HG03280 (cell line): ENCODE measurements around the gene PDILT.

Experiments
- ATAC-seq: cut with Tn5 transposase; IDR thresholded peaks from one replicate; pipeline ENCODE4 v1.9.1; 2021; ENCODE audit warnings: mild to moderate bottlenecking, moderate library complexity; ENCODE audit not compliant: unreplicated experiment

Gene PDILT

GRCh38 chr16:20372701-20373100 is 31.8 kb downstream of the PDILT start:
- no peak for ATAC-seq

DNA sequence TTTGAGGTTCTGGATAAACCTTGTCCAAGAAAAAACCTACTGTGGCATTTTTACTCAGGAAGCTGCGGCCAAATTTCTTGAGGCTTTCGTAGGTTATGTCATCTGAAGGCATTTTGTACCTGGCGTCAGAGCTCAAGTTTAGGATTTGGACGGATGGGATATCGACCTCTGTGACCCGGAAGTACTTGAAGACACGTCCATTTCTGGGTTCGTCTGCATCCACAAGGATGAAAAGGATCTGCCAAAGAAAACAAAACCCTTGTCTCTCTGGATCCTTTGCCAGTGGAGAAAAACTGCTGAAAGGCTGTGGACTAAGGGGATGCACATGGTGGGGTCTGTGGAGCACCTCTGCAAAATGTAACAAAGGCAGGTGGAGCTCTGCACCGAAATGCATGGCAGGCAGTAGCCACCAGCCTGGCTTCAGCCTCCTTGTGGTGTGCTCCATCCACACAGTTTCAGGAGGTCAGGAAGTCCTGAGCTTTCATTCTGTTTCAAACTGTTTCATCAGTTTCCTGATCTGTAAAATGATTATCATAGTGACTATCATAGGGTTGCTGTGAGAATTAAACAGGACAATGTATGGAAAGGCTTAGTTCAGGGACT is 35.0 kb downstream of the PDILT start:
- ATAC-seq, result no peak

DNA sequence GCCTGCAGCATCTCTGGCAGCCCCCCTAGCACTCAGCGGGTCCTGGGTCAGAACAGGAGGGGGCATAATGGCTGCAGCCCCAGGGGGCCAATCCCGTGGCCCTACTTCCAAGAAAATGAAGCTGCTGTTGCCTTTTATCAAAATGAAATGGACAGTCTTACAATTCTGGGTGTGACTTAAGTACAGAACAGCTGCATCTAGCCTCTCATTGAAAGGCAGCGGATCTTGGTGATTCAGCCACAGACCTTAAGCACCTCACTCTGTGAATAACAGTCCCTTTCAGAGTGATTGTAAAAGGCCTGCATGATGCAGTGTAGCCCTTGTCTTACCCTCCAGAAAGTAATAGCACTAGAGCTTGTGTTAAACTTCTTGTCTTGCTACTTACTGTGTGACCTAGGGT is 40.5 kb downstream of the PDILT start:
- no peak for ATAC-seq

GRCh38 chr16:20363191-20363590 is 41.3 kb downstream of the PDILT start:
- ATAC-seq, result no peak

- no peak for ATAC-seq
These were observed 44.5 kb downstream of the PDILT start for GRCh38 chr16:20359997-20360396.

DNA sequence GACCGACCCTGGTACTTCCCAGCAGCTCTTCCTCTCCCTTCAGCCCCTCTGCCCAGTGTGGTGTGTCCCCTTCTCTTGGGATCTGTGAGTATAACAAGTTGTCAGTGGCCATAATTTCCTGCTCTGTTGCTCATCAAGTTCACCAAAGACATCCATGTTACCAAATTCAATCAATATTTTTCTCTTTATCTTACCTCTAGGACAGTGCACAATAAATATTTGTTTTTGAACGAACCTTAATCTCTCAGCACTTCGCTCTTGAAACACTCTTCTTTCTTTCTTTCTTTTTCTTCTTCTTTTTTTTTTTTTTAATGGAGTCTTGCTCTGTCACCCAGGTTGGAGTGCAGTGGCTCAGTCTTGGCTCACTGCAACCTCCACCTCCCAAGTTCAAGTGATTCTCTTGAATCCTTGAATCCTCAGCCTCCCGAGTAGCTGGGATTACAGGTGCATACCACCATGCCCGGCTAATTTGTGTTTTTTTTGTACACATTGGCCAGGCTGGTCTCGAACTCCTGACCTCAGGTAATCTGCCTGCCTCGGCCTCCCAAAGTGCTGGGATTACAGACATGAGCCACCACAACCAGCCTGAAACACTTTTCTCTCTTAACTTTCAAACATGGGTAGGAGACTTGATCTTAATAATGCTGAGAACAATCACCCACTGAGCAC is 49.3 kb downstream of the PDILT start:
- no peak for ATAC-seq

- ATAC-seq, result no peak
These were observed 51.2 kb downstream of the PDILT start for GRCh38 chr16:20353379-20353778.

GRCh38 chr16:20352615-20353014 is 51.9 kb downstream of the PDILT start, which contains the start of gene UMOD:
Gene UMOD, minus strand, starts transcription at chr16:20352715. Its CDS starts 1,978 bp downstream, at chr16:20350737.
- no peak for ATAC-seq

DNA sequence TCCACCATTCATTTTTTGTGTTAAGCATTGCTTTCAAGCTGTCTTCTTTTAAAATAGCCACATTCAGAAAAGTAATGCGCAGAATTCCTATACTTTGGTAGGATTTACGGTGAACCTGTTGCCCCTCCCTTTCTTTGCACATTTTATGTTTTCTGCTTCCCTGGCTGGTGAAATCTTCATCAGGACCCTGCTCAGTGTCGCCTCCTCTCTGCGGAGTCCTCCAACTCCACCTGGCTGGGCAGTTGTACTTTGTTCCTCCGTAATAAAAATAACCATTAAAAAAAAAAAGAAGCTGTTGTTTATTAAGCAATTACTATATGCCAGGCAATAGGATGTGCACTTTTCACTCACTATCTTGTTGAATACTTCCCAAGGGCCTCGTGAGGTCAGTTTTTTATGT is 54.9 kb downstream of the PDILT start:
- ATAC-seq, result no peak

- no peak for ATAC-seq
These were observed 56.0 kb downstream of the PDILT start for GRCh38 chr16:20348365-20349185.

- no peak for ATAC-seq
These were observed 56.7 kb downstream of the PDILT start for GRCh38 chr16:20347666-20348364.

DNA sequence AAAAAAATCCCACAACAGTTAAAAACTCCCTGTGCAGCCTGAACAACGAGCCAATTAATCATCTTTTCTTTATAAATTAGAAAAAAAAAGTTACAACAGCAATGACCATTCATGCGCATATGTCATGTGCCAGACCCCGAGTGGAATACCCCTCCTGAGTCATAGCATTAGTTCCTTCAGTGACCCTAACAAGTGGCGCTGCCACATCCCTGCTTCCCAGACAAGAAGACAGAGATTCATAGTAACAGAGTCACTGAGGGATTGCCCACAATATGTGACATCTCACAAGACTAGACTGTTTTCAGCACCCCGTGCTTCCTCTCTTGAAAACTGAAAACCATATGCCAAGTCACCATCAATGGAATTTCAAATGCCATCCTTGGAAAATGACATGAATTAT is 59.9 kb downstream of the PDILT start:
- no peak for ATAC-seq

GRCh38 chr16:20339744-20340143 is 64.8 kb downstream of the PDILT start:
- ATAC-seq, result no peak

- no peak for ATAC-seq
These were observed 67.6 kb downstream of the PDILT start for GRCh38 chr16:20336955-20337354.

- ATAC-seq, result no peak
These were observed 70.1 kb downstream of the PDILT start for GRCh38 chr16:20334396-20334795.

DNA sequence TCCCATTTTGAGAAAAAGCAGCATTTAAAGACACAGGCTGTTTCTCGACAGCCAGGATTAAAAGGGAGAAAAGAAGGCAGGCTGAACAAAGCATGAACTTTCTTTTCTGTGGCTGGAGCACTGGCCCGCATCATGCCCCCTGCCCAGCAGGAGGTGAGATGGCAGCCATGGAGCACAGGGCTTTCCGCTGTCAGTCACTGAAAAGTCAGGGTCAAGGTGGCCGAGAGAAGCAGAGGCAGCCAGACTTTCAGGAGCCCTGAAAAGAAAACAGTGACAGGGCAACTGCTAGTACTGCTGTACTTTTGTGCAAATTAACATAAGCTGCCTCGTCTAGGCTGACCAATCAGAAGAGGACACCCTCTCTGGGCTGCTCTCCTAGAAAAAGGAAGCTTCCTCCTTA is 71.4 kb downstream of the PDILT start:
- no peak for ATAC-seq

DNA sequence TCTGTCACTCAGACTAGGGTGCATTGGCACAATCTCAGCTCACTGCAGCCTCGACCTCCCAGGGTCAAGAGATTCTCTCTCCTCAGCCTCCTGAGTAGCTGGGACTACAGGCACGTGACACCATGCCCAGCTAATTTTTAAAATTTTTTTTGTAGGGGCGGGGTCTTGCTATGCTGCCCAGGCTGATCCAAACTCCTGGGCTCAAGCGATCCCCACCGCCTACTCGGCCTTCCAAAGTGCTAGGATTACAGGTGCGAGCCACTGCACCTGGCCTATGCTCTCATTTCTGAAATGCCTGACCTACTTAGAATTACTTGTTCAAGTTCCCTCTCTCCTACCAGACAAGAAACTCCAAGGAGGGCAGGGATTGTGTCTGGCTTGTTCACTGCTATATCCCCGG is 72.1 kb downstream of the PDILT start:
- no peak for ATAC-seq

DNA sequence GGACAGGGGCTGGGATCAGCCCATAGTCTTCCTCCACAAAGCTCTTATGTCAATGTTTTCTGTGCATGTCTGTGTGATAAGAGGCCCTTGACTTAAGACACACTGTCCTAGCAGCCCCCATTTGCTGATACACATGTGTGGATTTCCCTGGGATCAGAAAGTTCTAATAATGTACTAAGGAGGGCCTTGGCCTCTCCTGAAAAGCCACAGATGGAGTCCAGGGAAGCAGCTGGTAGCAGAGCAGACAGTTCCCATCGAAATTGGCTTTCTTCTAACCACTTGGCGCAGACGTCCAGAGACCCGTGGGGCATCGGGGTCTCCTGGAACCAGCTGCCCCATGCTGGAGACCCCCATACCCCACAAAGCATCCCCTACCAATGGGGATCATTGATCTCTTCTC is 72.9 kb downstream of the PDILT start:
- no peak for ATAC-seq

DNA sequence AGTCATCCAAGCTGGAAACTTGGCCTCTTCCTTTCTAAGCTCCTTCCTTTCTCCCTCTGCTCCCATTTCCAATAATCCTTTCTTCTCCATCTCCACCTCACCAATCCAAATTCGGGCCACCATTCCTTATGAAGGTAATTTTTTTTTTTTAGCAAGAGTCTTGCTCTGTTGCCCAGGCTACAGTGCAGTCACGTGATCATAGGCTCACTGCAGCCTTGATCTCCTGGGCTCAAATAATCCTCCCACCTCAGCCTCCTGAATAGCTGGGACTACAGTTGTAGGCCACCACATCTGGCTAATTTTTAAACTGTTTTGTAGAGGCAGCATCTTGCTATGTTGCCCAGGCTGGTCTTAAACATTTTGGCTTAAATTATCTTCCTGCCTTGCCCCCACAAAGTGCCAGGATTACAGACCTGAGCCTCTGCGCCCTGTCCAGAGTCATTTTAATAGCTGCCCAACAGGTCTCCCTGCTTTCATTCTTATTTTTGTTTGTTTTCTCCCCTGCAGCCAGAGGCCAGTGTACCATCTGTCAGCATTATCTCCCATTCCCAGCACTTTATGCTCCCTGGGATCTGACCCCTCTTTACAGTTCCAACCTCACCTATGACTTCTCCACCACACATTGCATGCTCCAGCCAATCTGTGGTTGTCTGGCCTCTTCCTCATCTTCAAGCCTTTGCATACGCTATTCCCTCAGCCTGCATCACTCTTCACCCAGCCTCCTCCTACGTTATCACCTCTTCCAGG is 75.0 kb downstream of the PDILT start:
- no peak for ATAC-seq

GRCh38 chr16:20327444-20328041 is 77.0 kb downstream of the PDILT start, which contains the start of gene GP2:
Gene GP2, minus strand, starts transcription at chr16:20327513. Its CDS starts 1,082 bp downstream, at chr16:20326431.
- ATAC-seq, result no peak
